AG10803 (cell line): ENCODE results near the gene TDRD3.

Experiments used
- DNase-seq: peaks from one replicate; pipeline ENCODE4 v3.0.0; 2010; ENCODE audit warnings: low read depth
- H3K4me3 ChIP-seq: 2 replicates; pipeline ENCODE4 v1.5.1; 2011; ENCODE audit warnings: mild to moderate bottlenecking, low read length, control low read depth
- CTCF ChIP-seq: conservative IDR thresholded peaks from 2 replicates; pipeline ENCODE4 v1.5.1; 2011; ENCODE audit warnings: mild to moderate bottlenecking, low read length, control low read depth, inconsistent platforms

TDRD3 gene

DNA sequence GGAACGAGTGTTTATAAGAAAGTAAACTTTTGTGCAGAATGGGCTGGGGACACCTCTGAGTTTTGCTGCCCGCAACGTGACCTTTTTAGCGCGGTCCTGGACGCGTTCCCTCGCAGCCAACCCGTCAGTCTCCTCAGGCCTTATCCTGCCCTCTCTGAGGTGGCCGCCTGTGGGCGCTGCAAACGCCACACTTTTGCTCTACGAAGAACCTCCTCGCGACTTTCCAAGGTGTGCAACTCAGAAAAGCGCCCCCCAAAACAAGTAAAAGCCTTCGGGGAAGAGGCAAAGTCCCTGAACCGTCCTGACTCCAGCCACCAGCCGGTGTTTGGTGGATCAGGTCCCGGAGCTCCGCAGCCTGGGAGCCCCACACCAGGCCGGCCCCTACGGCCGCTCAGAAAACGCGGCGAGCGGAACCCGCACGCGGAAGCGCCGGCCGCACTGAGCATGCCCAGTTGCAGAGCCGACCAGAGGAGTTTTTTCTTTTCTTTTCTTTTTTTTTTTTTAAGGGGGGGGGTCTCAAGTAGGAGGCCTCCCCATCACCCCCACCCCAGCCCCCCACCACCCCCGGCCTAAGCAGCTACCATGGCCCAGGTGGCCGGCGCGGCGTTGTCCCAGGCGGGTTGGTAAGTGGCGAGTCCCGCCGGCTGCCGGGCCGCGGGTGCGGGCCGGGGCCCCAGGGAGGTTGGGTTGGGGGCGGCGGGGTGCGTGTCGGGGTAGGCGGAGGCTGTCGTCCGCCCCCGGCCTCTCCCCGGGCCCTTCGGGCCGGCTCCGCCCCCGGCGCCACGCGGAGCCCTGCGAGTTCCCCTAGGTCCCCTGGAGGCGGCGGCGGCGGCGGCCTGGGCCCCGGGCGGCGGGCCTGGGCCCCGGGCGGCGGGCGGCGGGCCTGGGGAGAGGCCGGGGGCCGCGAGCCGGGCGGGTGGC, at the start of gene TDRD3:
TSS of gene TDRD3 (plus strand) at position 438 of the 921 bp plus-strand sequence. CDS start at position 583, 145 bp downstream.
- peak; percentile 83 for DNase-seq
- peak within 1 kb of the TSS; percentile 88 for H3K4me3 ChIP-seq
- TF ChIP-seq CTCF: peak; percentile 82

GRCh38 chr13:60347690-60348089, 49.3 kb upstream of the TDRD3 start:
- DNase-seq: no peak
- no peak overlapping the region for H3K4me3 ChIP-seq
- no peak for TF ChIP-seq CTCF

- no peak overlapping the region for H3K4me3 ChIP-seq
- TF ChIP-seq CTCF: no peak
- no peak for DNase-seq
These were observed 48.9 kb upstream of the TDRD3 start for GRCh38 chr13:60348097-60348496.

- no peak for TF ChIP-seq CTCF
- no peak overlapping the region for H3K4me3 ChIP-seq
- peak; percentile 89 for DNase-seq
These were observed 45.7 kb upstream of the TDRD3 start for GRCh38 chr13:60351326-60351725.

DNA sequence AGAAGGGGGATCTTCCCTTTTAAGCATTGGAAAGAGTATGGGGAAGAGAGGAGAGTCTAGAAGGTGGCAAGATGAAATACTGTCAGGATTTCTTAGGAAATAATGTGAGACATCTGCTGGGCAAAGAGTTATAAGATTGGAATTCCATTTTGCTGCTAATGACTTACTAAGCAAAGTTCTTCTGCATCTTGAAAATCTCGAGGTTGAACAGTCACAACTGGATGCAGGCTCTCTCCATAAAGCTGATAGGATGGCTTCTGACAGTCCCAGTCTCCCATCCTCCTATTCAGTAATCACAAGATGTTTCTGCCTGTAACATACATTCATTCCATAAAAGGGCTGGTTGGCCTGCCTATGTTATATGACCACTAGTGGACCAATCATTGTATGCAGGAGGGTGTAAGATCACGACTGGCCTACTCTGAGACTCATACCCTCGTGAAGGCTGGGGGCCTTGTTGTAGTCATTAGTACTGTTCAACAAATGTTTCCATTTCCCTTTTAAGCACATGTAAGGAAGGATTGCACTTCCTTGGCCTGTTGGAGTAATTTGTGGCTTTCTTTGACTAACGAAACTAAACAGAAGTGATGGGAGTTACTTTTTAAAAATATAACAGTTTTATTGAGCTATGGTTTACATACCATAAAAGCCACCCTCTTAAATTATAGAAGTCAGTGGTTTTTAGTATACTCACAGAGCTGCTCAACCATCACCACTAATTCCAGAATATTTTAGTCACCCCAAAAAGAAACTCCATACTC, 45.0 kb upstream of the TDRD3 start:
- DNase-seq: peak; percentile 56
- no peak overlapping the region for H3K4me3 ChIP-seq
- TF ChIP-seq CTCF: no peak

GRCh38 chr13:60352644-60353043, 44.4 kb upstream of the TDRD3 start:
- no peak for TF ChIP-seq CTCF
- DNase-seq: no peak

More at GRCh38 chr13:60352644-60353043, 44.4 kb upstream of the TDRD3 start:
- H3K4me3 ChIP-seq: no peak overlapping the region
